Heart right ventricle (tissue), 16 donors: ENCODE measurements around the gene BOD1. TPM values are rescaled to one million over a fixed set of nuclear protein-coding genes. Genes with fewer than 3 reads are reported as not detected.

Source experiments
- ATAC-seq, 8 donors: fragments of 200-7000 bp; cut with Tn5 transposase; one replicate each; pipeline ENCODE4 v1.9.1; 2020; ENCODE audit warnings: mild to moderate bottlenecking in 8 of 8, moderate library complexity in 8 of 8, moderate number of reproducible peaks in 1 of 8
- DNase-seq, 2 donors: peaks; one replicate each; pipeline ENCODE4 v3.0.0-alpha.2; 2020
- H3K27ac ChIP-seq, 10 donors: fragments of 200-600 bp; sonication (generic) in 2 of 10; one replicate each; pipeline versions ENCODE4 v1.5.0 to v1.8.0; 2020 to 2022; ENCODE audit warnings: mild to moderate bottlenecking in 3 of 10
- H3K27me3 ChIP-seq, 7 donors: fragments of 200-600 bp; one replicate each; pipeline ENCODE4 v1.8.0; 2021 to 2022; ENCODE audit warnings: mild to moderate bottlenecking in 2 of 7
- H3K36me3 ChIP-seq, 9 donors: fragments of 200-600 bp; sonication (generic) in 1 of 9; one replicate each; pipeline versions ENCODE4 v1.5.0 to v1.8.0; 2020 to 2022; ENCODE audit warnings: mild to moderate bottlenecking in 2 of 9
- H3K4me1 ChIP-seq, 9 donors: fragments of 200-600 bp; sonication (generic) in 1 of 9; one replicate each; pipeline versions ENCODE4 v1.5.0 to v1.8.0; 2020 to 2022; ENCODE audit warnings: mild to moderate bottlenecking in 4 of 9
- H3K4me3 ChIP-seq, 10 donors: fragments of 200-600 bp; sonication (generic) in 2 of 10; one replicate each; pipeline versions ENCODE4 v1.5.0 to v1.8.0; 2020 to 2022; ENCODE audit warnings: mild to moderate bottlenecking in 7 of 10, moderate library complexity in 2 of 10
- H3K9me3 ChIP-seq, 11 donors: fragments of 200-600 bp in 10 of 11; sonication (generic) in 2 of 11; one replicate each; pipeline versions ENCODE4 v1.5.0 to v1.8.0; 2013 to 2022; ENCODE audit warnings: mild to moderate bottlenecking in 2 of 11, control low read depth in 1 of 11, moderate library complexity in 1 of 11
- WGBS, 2 donors: extraction: QIAGEN DNeasy Blood & Tissue Kit; methylation state at CpG; one replicate each; pipeline ENCODE4 v1.1.7; 2013; ENCODE audit warnings: inconsistent platforms in 1 of 2; 5-methylcytosine and 5-hydroxymethylcytosine counted together
- intact Hi-C, 10 donors: fragments of 100-400 bp; cut with DNase I; formaldehyde crosslinking; loops; one replicate each; pipeline versions ENCODE4 v1.11.1 to v1.14.2; 2022
- polyA plus RNA-seq, 2 donors: library from polyadenylated mRNA; stranded (reverse); fragments of 200-250 nt; gene quantifications; one replicate each; pipeline ENCODE4 v1.2.3, GENCODE V29; 2013
- total RNA-seq, 10 donors: library from RNA; stranded (reverse); fragmentation: NEBNext Ultra II Directional in 3 of 10; extraction: Animal tissue kit (Norgen Biotek cat#: 25700) in 3 of 10; gene quantifications; one replicate each; pipeline versions ENCODE4 v1.2.1 to v1.2.4, GENCODE V29; 2021 to 2023
- TF ChIP-seq, protein P1 (sequence below), 9 donors: fragments of 200-600 bp; sonication (generic) in 2 of 9; IDR thresholded peaks; one replicate each; pipeline versions ENCODE4 v1.5.0 to v1.8.0; 2021 to 2022; ENCODE audit warnings: antibody characterized with exemption in 9 of 9, mild to moderate bottlenecking in 5 of 9, moderate library complexity in 1 of 9
- donor health status: Arrhythmogenic right ventricular cardiomyopathy.
- donor health status: ischemic (EF 13 %, LVEDD 7.1; RV severe dilation, severe dysfunction).
- donor health status: healthy with polysubstance abuse.
- donor health status: DM: no; HTN: yes; CAD: no.
- donor health status: DM: no; HTN: no; CAD: no.
- donor health status: ischemic (EF 25% LVEDD 6.9; RV normal size, moderate dysfunction).
- donor health status: ischemic (EF 25% LVEDD 5.7; RV mildly dilated, moderate dysfunction).
- donor health status: healthy.
- donor health status: DM: yes; HTN: yes; CAD: no.
- donor health status: Ischemic cardiomyopathy.
- donor health status: ischemic (EF 35%, LVEDD 5.7; RV mildly dilated, moderate dysfunction).
- donor health status: nonischemic (EF 11% LVEDD 7.7; RV severe dilation, severe dysfunction).
- donor health status: DM: yes; HTN: yes; CAD: no.
- donor health status: PGD.
- donor health status: ischemic (EF 29% LVEDD 5.4; RV normal size, mild dysfunction).
- donor health status: nonischemic (EF 23%, LVEDD 6.1; RV moderate dilation, normal function).

BOD1 gene
- total and polyA plus RNA-seq, 12 donors: 20.2 to 54.3 (median 45.7) TPM

DNA sequence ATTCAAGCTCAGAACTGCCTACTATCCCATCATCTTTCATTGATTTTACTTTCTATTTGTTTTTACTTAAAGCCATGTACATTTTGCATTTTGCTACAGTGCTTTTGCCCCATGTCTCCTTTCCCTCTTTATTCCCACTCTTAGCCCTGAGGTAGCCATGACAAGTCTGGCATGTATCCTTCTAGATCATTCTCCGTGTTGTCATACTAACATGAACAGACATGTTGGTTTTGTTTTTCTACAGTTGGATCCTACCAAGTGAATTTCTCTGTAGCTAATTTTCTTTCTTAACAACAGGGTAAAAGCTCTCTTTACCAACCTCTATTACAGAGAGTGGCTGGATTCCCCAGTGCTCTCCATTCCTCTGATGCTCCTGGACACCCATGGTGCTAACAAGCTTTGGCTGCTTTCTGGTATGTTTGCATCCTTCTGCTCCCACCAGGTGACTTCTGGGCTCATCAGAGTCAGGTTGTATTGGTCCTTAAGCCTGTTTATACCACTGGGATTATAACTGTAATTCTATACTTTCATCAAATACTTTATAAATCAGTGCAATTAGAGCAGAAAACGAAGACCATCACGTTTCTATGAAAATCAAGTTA, 38.8 kb upstream of the BOD1 start:
- H3K9me3 ChIP-seq: peaks cover 0 to 29% (median 4%) of the 10 kb centered on the region in 11 donors
- TF ChIP-seq, protein P1, sequence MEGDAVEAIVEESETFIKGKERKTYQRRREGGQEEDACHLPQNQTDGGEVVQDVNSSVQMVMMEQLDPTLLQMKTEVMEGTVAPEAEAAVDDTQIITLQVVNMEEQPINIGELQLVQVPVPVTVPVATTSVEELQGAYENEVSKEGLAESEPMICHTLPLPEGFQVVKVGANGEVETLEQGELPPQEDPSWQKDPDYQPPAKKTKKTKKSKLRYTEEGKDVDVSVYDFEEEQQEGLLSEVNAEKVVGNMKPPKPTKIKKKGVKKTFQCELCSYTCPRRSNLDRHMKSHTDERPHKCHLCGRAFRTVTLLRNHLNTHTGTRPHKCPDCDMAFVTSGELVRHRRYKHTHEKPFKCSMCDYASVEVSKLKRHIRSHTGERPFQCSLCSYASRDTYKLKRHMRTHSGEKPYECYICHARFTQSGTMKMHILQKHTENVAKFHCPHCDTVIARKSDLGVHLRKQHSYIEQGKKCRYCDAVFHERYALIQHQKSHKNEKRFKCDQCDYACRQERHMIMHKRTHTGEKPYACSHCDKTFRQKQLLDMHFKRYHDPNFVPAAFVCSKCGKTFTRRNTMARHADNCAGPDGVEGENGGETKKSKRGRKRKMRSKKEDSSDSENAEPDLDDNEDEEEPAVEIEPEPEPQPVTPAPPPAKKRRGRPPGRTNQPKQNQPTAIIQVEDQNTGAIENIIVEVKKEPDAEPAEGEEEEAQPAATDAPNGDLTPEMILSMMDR (IDR thresholded peaks at IDR 0.05): no peak
- no peaks in the 10 kb centered on the region for H3K4me1 ChIP-seq
- H3K27me3 ChIP-seq: no peaks in the 10 kb centered on the region
- H3K27ac ChIP-seq: no peak overlapping the region
- DNase-seq (no peak), ATAC-seq (no peak)
- intact Hi-C loops: no loop called here
- no peak overlapping the region for H3K4me3 ChIP-seq
- 90 to 93% methylated on average over 3 of the region's 3 CpGs for WGBS, 2 donors
- H3K36me3 ChIP-seq: no peaks in the 10 kb centered on the region

DNA sequence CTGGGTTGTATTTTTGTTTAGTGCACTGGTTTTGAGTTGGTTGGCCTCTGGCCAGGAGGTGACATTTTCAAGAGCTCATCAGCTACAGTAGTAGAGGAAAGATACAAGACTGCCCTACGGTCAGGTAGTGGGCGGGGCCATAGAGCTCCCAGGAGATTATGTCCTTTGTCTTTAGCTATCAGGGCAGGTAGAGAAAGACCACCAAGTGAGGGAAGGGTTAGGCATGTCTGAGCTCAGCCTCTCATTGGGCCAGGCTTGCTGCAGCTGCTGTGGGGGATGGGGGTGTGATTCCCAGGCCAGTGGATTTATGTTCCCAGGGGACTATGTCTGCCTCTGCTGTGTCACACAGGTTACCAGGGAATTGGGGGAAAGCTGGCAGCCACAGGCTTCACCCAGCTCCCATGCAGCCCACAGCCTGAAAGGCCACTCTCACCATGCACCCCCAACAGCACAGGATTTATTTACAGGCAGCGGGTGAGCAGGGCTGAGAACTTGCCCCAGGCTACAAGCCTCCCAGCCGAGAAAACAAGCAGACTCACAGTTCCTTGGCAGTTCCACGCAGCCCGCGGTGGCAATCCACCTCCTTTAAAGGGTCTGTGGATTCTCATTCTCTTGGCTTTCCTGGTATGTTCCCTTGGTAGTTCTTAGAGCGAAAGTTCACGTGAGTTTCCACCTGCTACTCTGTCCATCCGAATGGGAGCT, 37.5 kb upstream of the BOD1 start:
- H3K4me1 ChIP-seq: no peaks in the 10 kb centered on the region
- no peak overlapping the region for H3K27ac ChIP-seq
- H3K27me3 ChIP-seq: no peaks in the 10 kb centered on the region
- no peaks in the 10 kb centered on the region for H3K36me3 ChIP-seq
- H3K9me3 ChIP-seq: peaks cover 0 to 23% (median 4%) of the 10 kb centered on the region in 11 donors
- intact Hi-C loops: no loop called here
- ATAC-seq: no peak
- H3K4me3 ChIP-seq: no peak overlapping the region
- TF ChIP-seq, protein P1 (IDR thresholded peaks at IDR 0.05): no peak
- WGBS, 2 donors: 78 to 88% methylated on average over 10 of the region's 10 CpGs
- DNase-seq: no peak

DNA sequence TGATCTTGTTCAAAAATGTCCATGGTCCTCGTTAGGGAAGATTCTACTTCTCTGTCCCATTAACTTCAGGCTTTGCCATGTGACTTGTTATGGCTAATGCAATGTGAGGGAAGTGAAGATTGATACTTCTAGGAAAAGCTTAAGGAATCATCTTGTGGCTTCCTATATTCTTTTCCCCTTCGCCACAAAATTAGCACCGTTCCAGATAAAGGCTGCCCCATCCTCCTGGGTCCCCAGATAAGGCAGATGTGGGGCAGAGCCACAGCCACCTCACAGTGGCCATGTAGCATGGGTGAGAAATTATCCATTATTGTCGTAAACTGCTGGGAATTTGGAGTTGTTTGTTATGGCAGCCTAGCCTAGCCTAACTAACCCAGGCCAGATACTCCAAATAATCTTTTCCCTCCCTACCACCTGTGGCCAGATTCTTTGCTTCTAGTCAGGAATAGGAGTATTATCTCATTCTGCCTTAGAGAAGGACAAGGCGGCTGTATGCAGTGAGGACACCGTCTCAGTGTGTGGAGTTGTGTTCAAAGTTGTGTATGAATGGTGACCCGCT, 31.9 kb upstream of the BOD1 start:
- intact Hi-C loops: no loop called here
- Histone ChIP-seq H3K9me3 (peaks cover 0 to 22% (median 4%) of the 10 kb centered on the region in 11 donors), H3K36me3 (no peaks in the 10 kb centered on the region), H3K27ac (no peak overlapping the region), H3K4me1 (peaks cover 0 to 3% (median 0%) of the 10 kb centered on the region in 9 donors), H3K27me3 (no peaks in the 10 kb centered on the region), H3K4me3 (no peak overlapping the region)
- DNase-seq: no peak
- 87 to 91% methylated on average over 7 of the region's 7 CpGs for WGBS, 2 donors
- ATAC-seq: no peak
- TF ChIP-seq, protein P1 (IDR thresholded peaks at IDR 0.05): no peak

DNA sequence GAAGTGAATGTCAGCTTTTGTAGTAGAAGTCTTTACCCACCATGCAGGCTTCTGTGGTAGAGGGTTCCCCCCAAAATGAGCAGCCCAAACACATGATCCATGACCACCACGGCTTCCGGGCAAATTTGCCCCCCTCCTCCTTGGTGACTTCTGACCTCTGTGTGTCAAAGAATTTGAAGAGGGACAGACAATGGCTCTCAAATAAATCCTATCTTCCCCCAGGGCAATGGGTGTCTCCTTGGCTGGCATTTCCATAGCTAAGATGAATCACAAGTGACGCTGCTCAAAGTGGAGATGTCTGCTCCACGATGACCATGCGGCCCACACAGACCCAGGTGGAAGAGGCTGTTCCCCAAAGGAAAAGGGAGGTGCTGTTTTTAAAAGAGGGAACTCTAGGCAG, 30.2 kb upstream of the BOD1 start:
- Histone ChIP-seq H3K9me3 (peaks cover 0 to 5% (median 0%) of the 10 kb centered on the region in 11 donors), H3K4me1 (peaks cover 0 to 3% (median 0%) of the 10 kb centered on the region in 9 donors), H3K27ac (no peak overlapping the region), H3K27me3 (no peaks in the 10 kb centered on the region), H3K4me3 (no peak overlapping the region), H3K36me3 (no peaks in the 10 kb centered on the region)
- TF ChIP-seq, protein P1 (IDR thresholded peaks at IDR 0.05): no peak
- ATAC-seq: no peak
- intact Hi-C loops: no loop called here
- DNase-seq: no peak
- WGBS, 2 donors: 90 to 94% methylated on average over 5 of the region's 5 CpGs
